Measurements from ENCODE around the gene CDC5L.
"Not testable (repeated sequence)": the region's sequence is repeated elsewhere in the genome, so short reads cannot be mapped to it uniquely, and the experiment has no call there.

- TF ChIP-seq POLR2A, CTCF (IDR thresholded peaks at IDR 0.05): not testable (repeated sequence)
Observed at GRCh38 chr6:44350650-44350994, 36.9 kb upstream of the CDC5L start.
